IMR-90 (cell line): Measurements from ENCODE around the gene KRTAP10-5.

Source experiments
- BHLHE40 ChIP-seq: fragments of 150-350 bp; IDR thresholded peaks from 2 replicates; pipeline ENCODE4 v1.6.1; 2016; ENCODE audit warnings: mild to moderate bottlenecking, low read depth, low read length
- CHD1 ChIP-seq: IDR thresholded peaks from 2 replicates; pipeline ENCODE4 v1.6.1; 2012; ENCODE audit warnings: low read depth, low read length, improper control_type of control experiment
- FOS ChIP-seq: fragments of 150-350 bp; IDR thresholded peaks from 2 replicates; pipeline ENCODE4 v1.6.1; 2016; ENCODE audit warnings: low read depth, low read length
- MAFK ChIP-seq: IDR thresholded peaks from 2 replicates; pipeline ENCODE4 v1.6.1; 2012; ENCODE audit warnings: low read depth, low read length, improper control_type of control experiment
- MXI1 ChIP-seq: IDR thresholded peaks from 2 replicates; pipeline ENCODE4 v1.6.1; 2012; ENCODE audit warnings: low read depth, mild to moderate bottlenecking, low read length, moderate library complexity, borderline replicate concordance
- POLR2A ChIP-seq: IDR thresholded peaks from 2 replicates; pipeline ENCODE4 v1.6.1; 2012; ENCODE audit warnings: mild to moderate bottlenecking, low read depth, low read length
- RAD21 ChIP-seq: IDR thresholded peaks from 2 replicates; pipeline ENCODE4 v1.6.1; 2012; ENCODE audit warnings: low read length, improper control_type of control experiment
- RCOR1 ChIP-seq: IDR thresholded peaks from 2 replicates; pipeline ENCODE4 v1.6.1; 2012; ENCODE audit warnings: mild to moderate bottlenecking, low read length, improper control_type of control experiment; ENCODE audit not compliant: insufficient replicate concordance
- RFX5 ChIP-seq: IDR thresholded peaks from 2 replicates; pipeline ENCODE4 v1.8.0; 2012; ENCODE audit warnings: low read depth, mild to moderate bottlenecking, low read length, moderate library complexity
- SMC3 ChIP-seq: fragments of 150-350 bp; IDR thresholded peaks from 2 replicates; pipeline ENCODE4 v1.6.1; 2016; ENCODE audit warnings: low read depth, mild to moderate bottlenecking, antibody characterized with exemption, low read length, moderate library complexity
- TF ChIP-seq, protein P1 (sequence below): conservative IDR thresholded peaks from 2 replicates; pipeline ENCODE4 v1.5.1; 2012; ENCODE audit warnings: mild to moderate bottlenecking, low read depth, low read length, improper control_type of control experiment
- TF ChIP-seq, protein P2 (sequence below): fragments of 150-350 bp; IDR thresholded peaks from 2 replicates; pipeline ENCODE4 v1.6.1; 2016; ENCODE audit warnings: low read depth, mild to moderate bottlenecking, low read length, moderate library complexity, borderline replicate concordance

DNA sequence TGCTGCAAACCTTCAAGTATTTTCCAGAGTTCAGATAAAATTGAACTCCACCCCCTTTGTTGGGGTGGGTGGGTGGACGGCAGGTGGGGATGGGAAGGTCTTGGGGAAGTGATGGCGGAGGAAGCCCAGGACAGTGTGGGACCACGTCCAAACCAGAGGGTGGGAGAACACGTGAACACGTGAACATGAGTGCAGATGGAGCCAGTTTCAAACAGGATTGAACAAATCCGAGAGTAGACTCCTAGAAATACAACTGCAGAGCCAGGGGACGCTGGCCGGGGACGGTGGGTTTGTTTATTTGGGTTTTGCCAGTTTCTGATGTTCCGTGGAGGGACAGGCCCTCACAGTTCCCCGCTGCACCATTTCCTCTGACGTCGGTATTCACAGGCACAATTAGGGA, 32.0 kb downstream of the KRTAP10-5 start:
- TF ChIP-seq, protein P1, sequence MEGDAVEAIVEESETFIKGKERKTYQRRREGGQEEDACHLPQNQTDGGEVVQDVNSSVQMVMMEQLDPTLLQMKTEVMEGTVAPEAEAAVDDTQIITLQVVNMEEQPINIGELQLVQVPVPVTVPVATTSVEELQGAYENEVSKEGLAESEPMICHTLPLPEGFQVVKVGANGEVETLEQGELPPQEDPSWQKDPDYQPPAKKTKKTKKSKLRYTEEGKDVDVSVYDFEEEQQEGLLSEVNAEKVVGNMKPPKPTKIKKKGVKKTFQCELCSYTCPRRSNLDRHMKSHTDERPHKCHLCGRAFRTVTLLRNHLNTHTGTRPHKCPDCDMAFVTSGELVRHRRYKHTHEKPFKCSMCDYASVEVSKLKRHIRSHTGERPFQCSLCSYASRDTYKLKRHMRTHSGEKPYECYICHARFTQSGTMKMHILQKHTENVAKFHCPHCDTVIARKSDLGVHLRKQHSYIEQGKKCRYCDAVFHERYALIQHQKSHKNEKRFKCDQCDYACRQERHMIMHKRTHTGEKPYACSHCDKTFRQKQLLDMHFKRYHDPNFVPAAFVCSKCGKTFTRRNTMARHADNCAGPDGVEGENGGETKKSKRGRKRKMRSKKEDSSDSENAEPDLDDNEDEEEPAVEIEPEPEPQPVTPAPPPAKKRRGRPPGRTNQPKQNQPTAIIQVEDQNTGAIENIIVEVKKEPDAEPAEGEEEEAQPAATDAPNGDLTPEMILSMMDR = no peak
- TF ChIP-seq POLR2A (no peak), BHLHE40 (no peak), RAD21 (no peak), FOS (no peak), SMC3 (no peak), RCOR1 (no peak), MAFK (no peak), CHD1 (no peak), MXI1 (no peak), RFX5 (no peak)
- TF ChIP-seq, protein P2, sequence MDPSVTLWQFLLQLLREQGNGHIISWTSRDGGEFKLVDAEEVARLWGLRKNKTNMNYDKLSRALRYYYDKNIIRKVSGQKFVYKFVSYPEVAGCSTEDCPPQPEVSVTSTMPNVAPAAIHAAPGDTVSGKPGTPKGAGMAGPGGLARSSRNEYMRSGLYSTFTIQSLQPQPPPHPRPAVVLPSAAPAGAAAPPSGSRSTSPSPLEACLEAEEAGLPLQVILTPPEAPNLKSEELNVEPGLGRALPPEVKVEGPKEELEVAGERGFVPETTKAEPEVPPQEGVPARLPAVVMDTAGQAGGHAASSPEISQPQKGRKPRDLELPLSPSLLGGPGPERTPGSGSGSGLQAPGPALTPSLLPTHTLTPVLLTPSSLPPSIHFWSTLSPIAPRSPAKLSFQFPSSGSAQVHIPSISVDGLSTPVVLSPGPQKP = no peak
